Measurements from ENCODE around the gene LTBP3.

LTBP3 gene

GRCh38 chr11:65540290-65541092 is 17.7 kb downstream of the LTBP3 start (continued):
- TF ChIP-seq ZNF302 (tag by site-specific recombination; IDR thresholded peaks at IDR 0.05; ENCODE audit: low read depth) (no peak), SCRT2 (tag by site-specific recombination; IDR thresholded peaks at IDR 0.05) (peak; percentile 72), ZNF548 (tag by site-specific recombination; IDR thresholded peaks at IDR 0.05) (no peak), ZNF513 (tag by site-specific recombination; IDR thresholded peaks at IDR 0.05) (no peak), SALL2 (tag by site-specific recombination; IDR thresholded peaks at IDR 0.05; ENCODE audit: borderline replicate concordance) (no peak), ZNF785 (tag by site-specific recombination; IDR thresholded peaks at IDR 0.05) (no peak), PRDM4 (tag by site-specific recombination; IDR thresholded peaks at IDR 0.05) (0 out of 2 replicates have a peak, but pooled peaks have one; percentile 13), ZNF112 (tag by site-specific recombination; IDR thresholded peaks at IDR 0.05) (no peak), ZBTB17 (tag by site-specific recombination; IDR thresholded peaks at IDR 0.05) (0 out of 2 replicates have a peak, but pooled peaks have one; percentile 41), ZNF561 (tag by site-specific recombination; IDR thresholded peaks at IDR 0.05; ENCODE audit: borderline replicate concordance) (peak; percentile 76; the same call in 1 of the 2 replicates), ZNF664 (tag by site-specific recombination; IDR thresholded peaks at IDR 0.05) (no peak), ZSCAN30 (tag by site-specific recombination; IDR thresholded peaks at IDR 0.05) (peak; percentile 51; the same call in 1 of the 2 replicates), YY2 (tag by site-specific recombination; IDR thresholded peaks at IDR 0.05) (no peak), BCL11A (tag by site-specific recombination; IDR thresholded peaks at IDR 0.05; ENCODE audit: low read depth) (peak; percentile 61; the same call in 1 of the 2 replicates), ZNF37A (tag by site-specific recombination; IDR thresholded peaks at IDR 0.05) (no peak), RBAK (tag by site-specific recombination; IDR thresholded peaks at IDR 0.05) (no peak), TRIM28 (IDR thresholded peaks at IDR 0.05; ENCODE audit: borderline replicate concordance, low read length) (no peak), ZNF423 (tag by site-specific recombination; IDR thresholded peaks at IDR 0.05) (no peak), ZNF404 (tag by site-specific recombination; IDR thresholded peaks at IDR 0.05) (no peak), ZNF521 (tag by site-specific recombination; IDR thresholded peaks at IDR 0.05) (no peak), ZNF239 (tag by site-specific recombination; IDR thresholded peaks at IDR 0.05) (no peak), ZNF768 (tag by site-specific recombination; IDR thresholded peaks at IDR 0.05) (no peak), ZNF747 (tag by site-specific recombination; IDR thresholded peaks at IDR 0.05) (no peak), OVOL3 (tag by site-specific recombination; IDR thresholded peaks at IDR 0.05) (no peak), ZBTB21 (tag by site-specific recombination; IDR thresholded peaks at IDR 0.05) (no peak), ZNF140 (tag by site-specific recombination; IDR thresholded peaks at IDR 0.05) (no peak), ZNF350 (tag by site-specific recombination; IDR thresholded peaks at IDR 0.05) (no peak), ZNF133 (tag by site-specific recombination; IDR thresholded peaks at IDR 0.05) (no peak), ZSCAN23 (tag by site-specific recombination; IDR thresholded peaks at IDR 0.05) (no peak), ZEB2 (tag by site-specific recombination; IDR thresholded peaks at IDR 0.05) (peak; percentile 88; the same call in 1 of the 2 replicates), ZIC2 (tag by site-specific recombination; IDR thresholded peaks at IDR 0.05) (no peak; the same call in none of the 2 replicates), ZNF221 (tag by site-specific recombination; IDR thresholded peaks at IDR 0.05; ENCODE audit: borderline replicate concordance) (no peak), BCL11B (tag by site-specific recombination; IDR thresholded peaks at IDR 0.05; ENCODE audit: low read depth) (peak; percentile 60; the same call in 1 of the 2 replicates), ZNF202 (tag by site-specific recombination; IDR thresholded peaks at IDR 0.05; ENCODE audit: borderline replicate concordance) (no peak), ZFP69B (tag by site-specific recombination; IDR thresholded peaks at IDR 0.05) (peak; percentile 18; the same call in 1 of the 2 replicates), HIC1 (tag by site-specific recombination; IDR thresholded peaks at IDR 0.05) (peak; percentile 88), ZNF174 (tag by site-specific recombination; IDR thresholded peaks at IDR 0.05) (no peak)

Measured in HEK293 (cell line).